ENCODE measurements around the gene CYP4F2.
"Not testable (repeated sequence)": the region's sequence is repeated elsewhere in the genome, so short reads cannot be mapped to it uniquely, and the experiment has no call there.

The CYP4F2 gene

GRCh38 chr19:15843203-15843893 lies 54.5 kb downstream of the CYP4F2 start:
- Histone ChIP-seq H3K79me2 (no peaks in the 10 kb centered on the region), H3K4me3 (ENCODE audit: low read depth, low read length) (no peak overlapping the region)

DNA sequence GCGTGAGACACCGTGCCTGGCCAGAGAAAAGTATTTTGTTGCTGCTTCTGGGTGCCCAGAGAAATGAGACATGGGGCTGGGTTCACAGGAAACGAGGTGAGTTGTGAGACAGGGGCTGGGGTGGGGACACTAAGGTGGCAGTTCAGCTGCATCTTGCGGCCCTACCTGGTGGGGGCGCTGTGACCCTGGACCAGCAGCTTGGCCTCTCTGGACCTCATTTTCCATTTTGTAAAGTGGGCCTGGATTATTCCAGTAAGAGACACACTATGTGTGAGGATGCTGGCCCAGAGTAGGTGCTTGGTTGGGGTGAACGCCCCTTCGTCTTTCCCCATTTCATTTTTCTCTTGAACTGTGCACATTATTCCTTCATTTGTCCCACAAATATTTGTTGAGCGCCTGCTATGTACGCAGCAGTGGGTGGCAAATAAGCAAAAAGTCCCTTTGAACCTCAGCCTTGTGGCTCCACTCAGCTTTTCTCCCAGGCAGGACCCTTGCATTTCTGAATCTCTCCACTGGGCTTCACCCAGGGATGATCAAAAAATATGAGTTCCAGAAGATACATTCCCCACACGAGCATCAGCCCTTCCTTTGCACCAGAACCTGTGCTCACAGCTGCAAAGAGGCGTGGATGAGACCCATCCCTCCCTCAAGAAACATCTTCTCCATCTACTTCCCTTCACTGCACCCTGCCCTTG lies 55.9 kb downstream of the CYP4F2 start:
- no peak overlapping the region for H2AFZ ChIP-seq
- H3K79me2 ChIP-seq: no peaks in the 10 kb centered on the region
- H3K4me1 ChIP-seq: no peaks in the 10 kb centered on the region
- TF ChIP-seq, protein P1, sequence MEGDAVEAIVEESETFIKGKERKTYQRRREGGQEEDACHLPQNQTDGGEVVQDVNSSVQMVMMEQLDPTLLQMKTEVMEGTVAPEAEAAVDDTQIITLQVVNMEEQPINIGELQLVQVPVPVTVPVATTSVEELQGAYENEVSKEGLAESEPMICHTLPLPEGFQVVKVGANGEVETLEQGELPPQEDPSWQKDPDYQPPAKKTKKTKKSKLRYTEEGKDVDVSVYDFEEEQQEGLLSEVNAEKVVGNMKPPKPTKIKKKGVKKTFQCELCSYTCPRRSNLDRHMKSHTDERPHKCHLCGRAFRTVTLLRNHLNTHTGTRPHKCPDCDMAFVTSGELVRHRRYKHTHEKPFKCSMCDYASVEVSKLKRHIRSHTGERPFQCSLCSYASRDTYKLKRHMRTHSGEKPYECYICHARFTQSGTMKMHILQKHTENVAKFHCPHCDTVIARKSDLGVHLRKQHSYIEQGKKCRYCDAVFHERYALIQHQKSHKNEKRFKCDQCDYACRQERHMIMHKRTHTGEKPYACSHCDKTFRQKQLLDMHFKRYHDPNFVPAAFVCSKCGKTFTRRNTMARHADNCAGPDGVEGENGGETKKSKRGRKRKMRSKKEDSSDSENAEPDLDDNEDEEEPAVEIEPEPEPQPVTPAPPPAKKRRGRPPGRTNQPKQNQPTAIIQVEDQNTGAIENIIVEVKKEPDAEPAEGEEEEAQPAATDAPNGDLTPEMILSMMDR (IDR thresholded peaks at IDR 0.05): no peak
- H3K4me3 ChIP-seq (ENCODE audit: low read depth, low read length): no peak overlapping the region
- no peaks in the 10 kb centered on the region for H3K36me3 ChIP-seq (ENCODE audit: control insufficient read depth, insufficient read depth, low read length)
- H3K27me3 ChIP-seq (ENCODE audit: control insufficient read depth, insufficient read depth, low read length): no peaks in the 10 kb centered on the region
- H3K9ac ChIP-seq: no peak overlapping the region
- no peak overlapping the region for H3K4me2 ChIP-seq (ENCODE audit: low read length)
- H3K9me3 ChIP-seq (ENCODE audit: control insufficient read depth, low read length): no peaks in the 10 kb centered on the region
- no peak overlapping the region for H3K27ac ChIP-seq

More at GRCh38 chr19:15843203-15843893, 54.5 kb downstream of the CYP4F2 start:
- H3K27me3 ChIP-seq (ENCODE audit: control insufficient read depth, insufficient read depth, low read length): no peaks in the 10 kb centered on the region
- no peak overlapping the region for H3K27ac ChIP-seq
- H3K4me1 ChIP-seq: no peaks in the 10 kb centered on the region
- TF ChIP-seq, protein P1 (IDR thresholded peaks at IDR 0.05): no peak
- H3K4me2 ChIP-seq (ENCODE audit: low read length): no peak overlapping the region
- no peak overlapping the region for H3K9ac ChIP-seq
- no peaks in the 10 kb centered on the region for H3K36me3 ChIP-seq (ENCODE audit: control insufficient read depth, insufficient read depth, low read length)
- no peaks in the 10 kb centered on the region for H3K9me3 ChIP-seq (ENCODE audit: control insufficient read depth, low read length)
- H2AFZ ChIP-seq: no peak overlapping the region

GRCh38 chr19:15840833-15841232 lies 57.0 kb downstream of the CYP4F2 start:
- TF ChIP-seq, protein P1 (IDR thresholded peaks at IDR 0.05): no peak

GRCh38 chr19:15839888-15840287 lies 58.0 kb downstream of the CYP4F2 start:
- H3K27me3 ChIP-seq (ENCODE audit: control insufficient read depth, insufficient read depth, low read length); H2AFZ ChIP-seq; H3K9me3 ChIP-seq (ENCODE audit: control insufficient read depth, low read length); H3K79me2 ChIP-seq; H3K27ac ChIP-seq; H3K36me3 ChIP-seq (ENCODE audit: control insufficient read depth, insufficient read depth, low read length); H3K9ac ChIP-seq; H3K4me1 ChIP-seq; H3K4me3 ChIP-seq (ENCODE audit: low read depth, low read length); H3K4me2 ChIP-seq (ENCODE audit: low read length): not testable (repeated sequence)

More at GRCh38 chr19:15840833-15841232, 57.0 kb downstream of the CYP4F2 start:
- no peak overlapping the region for H2AFZ ChIP-seq
- no peaks in the 10 kb centered on the region for H3K9me3 ChIP-seq (ENCODE audit: control insufficient read depth, low read length)
- H3K27ac ChIP-seq: no peak overlapping the region
- no peak overlapping the region for H3K4me2 ChIP-seq (ENCODE audit: low read length)
- no peak overlapping the region for H3K9ac ChIP-seq
- H3K27me3 ChIP-seq (ENCODE audit: control insufficient read depth, insufficient read depth, low read length): no peaks in the 10 kb centered on the region
- H3K4me3 ChIP-seq (ENCODE audit: low read depth, low read length): no peak overlapping the region
- peaks cover 4% of the 10 kb centered on the region for H3K4me1 ChIP-seq
- no peaks in the 10 kb centered on the region for H3K36me3 ChIP-seq (ENCODE audit: control insufficient read depth, insufficient read depth, low read length)
- H3K79me2 ChIP-seq: no peaks in the 10 kb centered on the region

- peaks cover 6% of the 10 kb centered on the region for H3K4me1 ChIP-seq
- H3K4me3 ChIP-seq (ENCODE audit: low read depth, low read length): no peak overlapping the region
- no peak overlapping the region for H2AFZ ChIP-seq
- H3K27ac ChIP-seq: no peak overlapping the region
- H3K79me2 ChIP-seq: no peaks in the 10 kb centered on the region
- H3K27me3 ChIP-seq (ENCODE audit: control insufficient read depth, insufficient read depth, low read length): no peaks in the 10 kb centered on the region
- H3K9me3 ChIP-seq (ENCODE audit: control insufficient read depth, low read length): no peaks in the 10 kb centered on the region
- H3K4me2 ChIP-seq (ENCODE audit: low read length): no peak overlapping the region
- TF ChIP-seq, protein P1 (IDR thresholded peaks at IDR 0.05): no peak
- no peaks in the 10 kb centered on the region for H3K36me3 ChIP-seq (ENCODE audit: control insufficient read depth, insufficient read depth, low read length)
- H3K9ac ChIP-seq: no peak overlapping the region
Measured at GRCh38 chr19:15838351-15838750, 59.5 kb downstream of the CYP4F2 start.
